SK-N-MC (cell line): ENCODE results near the gene FHIT.

Experiments
- EZH2 ChIP-seq: fragments of 200-600 bp; sonication (generic); IDR thresholded peaks from one replicate; pipeline ENCODE4 v1.6.1; 2017; ENCODE audit warnings: antibody characterized with exemption
- FOXP2 ChIP-seq: optimal IDR thresholded peaks from 2 replicates; pipeline ENCODE3; 2011; ENCODE audit warnings: mild to moderate bottlenecking, moderate library complexity; ENCODE audit not compliant: insufficient read depth; ENCODE audit errors: extremely low read length, control extremely low read depth
- POLR2AphosphoS5 ChIP-seq: IDR thresholded peaks from 2 replicates; pipeline ENCODE4 v1.6.1; 2012; ENCODE audit warnings: mild to moderate bottlenecking, low read depth, low read length, borderline replicate concordance

DNA sequence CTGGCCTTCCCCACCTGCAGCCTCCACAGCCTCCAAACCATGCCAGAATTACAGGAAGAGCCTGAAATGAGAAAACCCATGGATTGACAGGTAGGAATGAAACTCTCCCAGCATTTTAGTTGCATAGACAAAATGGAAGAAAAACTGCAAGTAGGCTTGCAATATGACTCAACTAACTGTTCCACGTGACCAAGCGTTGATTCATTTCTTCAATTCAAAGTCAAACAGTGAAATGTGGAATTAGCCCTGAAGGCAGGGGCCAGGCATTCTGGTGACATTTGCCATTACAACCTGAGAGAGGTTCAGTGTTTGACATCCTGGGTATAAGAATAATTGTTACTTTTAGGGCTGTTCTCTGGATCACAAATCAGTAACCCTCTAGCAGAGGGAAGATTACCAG is 1525.0 kb downstream of the FHIT start:
- TF ChIP-seq EZH2 (no peak), POLR2AphosphoS5 (no peak), FOXP2 (no peak)
